H9 (cell line): ENCODE measurements around the gene PPFIA2. TPM values are rescaled to one million over a fixed set of nuclear protein-coding genes. Genes with fewer than 3 reads are reported as not detected.

Experiments
- DNase-seq: peaks from one replicate; pipeline ENCODE4 v3.0.0-alpha.2; 2017
- H2AFZ ChIP-seq: one replicate; pipeline ENCODE4 v1.6.1; 2013; ENCODE audit warnings: mild to moderate bottlenecking, low read length, control low read depth, moderate library complexity
- H2AK5ac ChIP-seq: 2 replicates; pipeline ENCODE4 v1.6.1; 2013; ENCODE audit warnings: low read length, control low read depth, mixed read lengths; ENCODE audit not compliant: insufficient read length
- H2BK120ac ChIP-seq: one replicate; pipeline ENCODE4 v1.6.1; 2013; ENCODE audit warnings: low read depth, mild to moderate bottlenecking, low read length, control low read depth, inconsistent platforms; ENCODE audit not compliant: poor library complexity, severe bottlenecking
- H2BK12ac ChIP-seq: 2 replicates; pipeline ENCODE4 v1.6.1; 2013; ENCODE audit warnings: low read length, control low read depth, mixed read lengths, low read depth; ENCODE audit not compliant: insufficient read length
- H2BK15ac ChIP-seq: 2 replicates; pipeline ENCODE4 v1.6.1; 2013; ENCODE audit warnings: low read depth, low read length, control low read depth
- H2BK20ac ChIP-seq: one replicate; pipeline ENCODE4 v1.6.1; 2013; ENCODE audit warnings: low read depth, mild to moderate bottlenecking, low read length, control low read depth, inconsistent platforms; ENCODE audit not compliant: poor library complexity, severe bottlenecking
- H2BK5ac ChIP-seq: 2 replicates; pipeline ENCODE4 v1.6.1; 2013; ENCODE audit warnings: low read length, control low read depth, mixed read lengths; ENCODE audit not compliant: insufficient read length
- H3K14ac ChIP-seq: 2 replicates; pipeline ENCODE4 v1.6.1; 2013; ENCODE audit warnings: low read length, control low read depth; ENCODE audit not compliant: insufficient read depth
- H3K18ac ChIP-seq: 2 replicates; pipeline ENCODE4 v1.6.1; 2013; ENCODE audit warnings: low read depth, mild to moderate bottlenecking, mixed read lengths, low read length, control low read depth; ENCODE audit not compliant: insufficient read length
- H3K23ac ChIP-seq: 2 replicates; pipeline ENCODE4 v1.6.1; 2013; ENCODE audit warnings: low read length, control low read depth, mixed read lengths, low read depth; ENCODE audit not compliant: insufficient read length
- H3K23me2 ChIP-seq: 2 replicates; pipeline ENCODE4 v1.6.1; 2013; ENCODE audit warnings: low read depth, mild to moderate bottlenecking, mixed read lengths, low read length, control low read depth; ENCODE audit not compliant: insufficient read length, poor library complexity, severe bottlenecking
- H3K27ac ChIP-seq: 2 replicates; pipeline ENCODE4 v1.5.1; 2013; ENCODE audit warnings: low read length, control low read depth, mixed read lengths, low read depth; ENCODE audit not compliant: insufficient read length
- H3K27me3 ChIP-seq: 2 replicates; pipeline ENCODE4 v1.6.1; 2013; ENCODE audit warnings: low read length, control low read depth, inconsistent platforms; ENCODE audit not compliant: insufficient read depth
- H3K4ac ChIP-seq: 2 replicates; pipeline ENCODE4 v1.6.1; 2013; ENCODE audit warnings: low read depth, mild to moderate bottlenecking, control low read depth, inconsistent platforms, low read length, moderate library complexity
- H3K4me1 ChIP-seq: 2 replicates; pipeline ENCODE4 v1.6.1; 2013; ENCODE audit warnings: low read length, control low read depth, inconsistent platforms; ENCODE audit not compliant: insufficient read depth
- H3K4me2 ChIP-seq: 2 replicates; pipeline ENCODE4 v1.6.1; 2013; ENCODE audit warnings: low read length, control low read depth, mixed read lengths; ENCODE audit not compliant: insufficient read length, insufficient read depth
- H3K56ac ChIP-seq: 2 replicates; pipeline ENCODE4 v1.6.1; 2013; ENCODE audit warnings: low read depth, mild to moderate bottlenecking, mixed read lengths, low read length, control low read depth; ENCODE audit not compliant: insufficient read length
- H3K79me1 ChIP-seq: 2 replicates; pipeline ENCODE4 v1.6.1; 2013; ENCODE audit warnings: low read depth, mild to moderate bottlenecking, moderate library complexity, low read length, control low read depth, inconsistent platforms; ENCODE audit not compliant: insufficient read depth, poor library complexity, severe bottlenecking
- H3K79me2 ChIP-seq: 2 replicates; pipeline ENCODE4 v1.6.1; 2013; ENCODE audit warnings: low read length, control low read depth, inconsistent platforms; ENCODE audit not compliant: insufficient read depth
- H3K9ac ChIP-seq: 2 replicates; pipeline ENCODE4 v1.6.1; 2013; ENCODE audit warnings: low read length, control low read depth, mixed read lengths; ENCODE audit not compliant: insufficient read length; ENCODE audit errors: extremely low read depth
- H3K9me3 ChIP-seq: one replicate; pipeline ENCODE4 v1.6.1; 2013; ENCODE audit warnings: low read depth, low read length, inconsistent platforms; ENCODE audit not compliant: control insufficient read depth
- H3T11ph ChIP-seq: one replicate; pipeline ENCODE4 v1.6.1; 2013; ENCODE audit warnings: mild to moderate bottlenecking, low read length, control low read depth, inconsistent platforms
- H4K20me1 ChIP-seq: one replicate; pipeline ENCODE4 v1.6.1; 2013; ENCODE audit not compliant: control insufficient read depth, insufficient read length, insufficient read depth
- H4K5ac ChIP-seq: 2 replicates; pipeline ENCODE4 v1.6.1; 2013; ENCODE audit warnings: low read depth, mild to moderate bottlenecking, mixed read lengths, low read length, control low read depth; ENCODE audit not compliant: insufficient read length
- H4K8ac ChIP-seq: replicated peaks from 2 replicates; pipeline ENCODE4 v1.6.1; 2013; ENCODE audit warnings: low read length, control low read depth, mixed read lengths, low read depth; ENCODE audit not compliant: insufficient read length
- H4K91ac ChIP-seq: 2 replicates; pipeline ENCODE4 v1.6.1; 2013; ENCODE audit warnings: low read depth, mild to moderate bottlenecking, moderate library complexity, mixed read lengths, low read length, control low read depth; ENCODE audit not compliant: insufficient read length
- H3K27ac Mint-ChIP-seq, 3 experiments: 2 replicates in 2 of 3; 3 replicates in 1 of 3; pipeline ENCODE4 v1.8.0; 2020 to 2021; ENCODE audit warnings: mixed read lengths in 3 of 3, mild to moderate bottlenecking in 1 of 3, moderate library complexity in 1 of 3
- H3K27me3 Mint-ChIP-seq: 2 replicates; pipeline ENCODE4 v1.8.0; 2021; ENCODE audit warnings: low read depth, mild to moderate bottlenecking, moderate library complexity, mixed read lengths
- H3K36me3 Mint-ChIP-seq, 3 experiments: 2 replicates in 2 of 3; 3 replicates in 1 of 3; pipeline ENCODE4 v1.8.0; 2020 to 2021; ENCODE audit warnings: low read depth in 3 of 3, mixed read lengths in 3 of 3; ENCODE audit not compliant: insufficient read depth in 1 of 3
- H3K4me1 Mint-ChIP-seq, 2 experiments: 2 replicates each; pipeline ENCODE4 v1.8.0; 2020; ENCODE audit warnings: mixed read lengths in 2 of 2
- H3K4me3 Mint-ChIP-seq, 2 experiments: 2 replicates in 1 of 2; 3 replicates in 1 of 2; pipeline ENCODE4 v1.8.0; 2020 to 2021; ENCODE audit warnings: mild to moderate bottlenecking in 2 of 2, mixed read lengths in 2 of 2, moderate library complexity in 1 of 2
- H3K9me3 Mint-ChIP-seq, 2 experiments: 2 replicates in 1 of 2; 3 replicates in 1 of 2; pipeline ENCODE4 v1.8.0; 2020; ENCODE audit warnings: mild to moderate bottlenecking in 2 of 2, mixed read lengths in 2 of 2, moderate library complexity in 1 of 2
- CTCF ChIP-seq: fragments of 200-600 bp; sonication (generic); conservative IDR thresholded peaks from 3 replicates; pipeline ENCODE4 v1.8.0; 2021; ENCODE audit warnings: antibody characterized with exemption, mild to moderate bottlenecking
- WGBS: extraction: QIAGEN DNeasy Blood & Tissue Kit; methylation state at CpG from one replicate; pipeline ENCODE4 v1.1.7; 2013; ENCODE audit warnings: missing lambda C conversion rate, low lambda C conversion rate, mixed read lengths; ENCODE audit not compliant: insufficient read length; ENCODE audit errors: extremely low coverage; 5-methylcytosine and 5-hydroxymethylcytosine counted together
- total RNA-seq: library from RNA; stranded (reverse); gene quantifications from 2 replicates; pipeline ENCODE4 v1.2.1, GENCODE V29; 2021

The PPFIA2 gene
- total RNA-seq, 1 experiment from 2014 or later: 1.3 TPM

GRCh38 chr12:81729781-81730180, 29.4 kb downstream of the PPFIA2 start:
- H3K23ac ChIP-seq: no peak overlapping the region
- WGBS: no CpG with 5 or more reads among the region's 2 CpGs
- H3K4ac ChIP-seq: no peak overlapping the region
- H3K23me2 ChIP-seq: no peaks in the 10 kb centered on the region
- H3K18ac ChIP-seq: no peak overlapping the region
- H3K4me3 Mint-ChIP-seq: no peak overlapping the region
- H3K14ac ChIP-seq: no peak overlapping the region
- peaks cover 0 to 5% of the 10 kb centered on the region in 2 experiments; a peak in 2 of 5 replicates for H3K9me3 Mint-ChIP-seq
- H3K27me3 ChIP-seq: no peaks in the 10 kb centered on the region
- no peak overlapping the region for H4K5ac ChIP-seq
- H2BK20ac ChIP-seq: no peak overlapping the region
- H3K4me1 ChIP-seq: peaks cover 4% of the 10 kb centered on the region; the same call in 1 of the 2 replicates
- no peaks in the 10 kb centered on the region for H3K79me1 ChIP-seq
- no peak overlapping the region for H4K8ac ChIP-seq
- H2BK5ac ChIP-seq: no peak overlapping the region
- H4K91ac ChIP-seq: no peak overlapping the region
- no peaks in the 10 kb centered on the region for H3K79me2 ChIP-seq
- H3K36me3 Mint-ChIP-seq: no peaks in the 10 kb centered on the region; a peak in 2 of 7 replicates
- H2BK12ac ChIP-seq: no peak overlapping the region
- H2AFZ ChIP-seq: no peak overlapping the region
- H3K27me3 Mint-ChIP-seq: no peaks in the 10 kb centered on the region
- no peak overlapping the region for H2BK15ac ChIP-seq
- H3K9ac ChIP-seq: no peak overlapping the region
- no peak overlapping the region for H2BK120ac ChIP-seq
- DNase-seq: no peak
- peaks cover 29 to 47% of the 10 kb centered on the region in 2 experiments for H3K4me1 Mint-ChIP-seq
- H2AK5ac ChIP-seq: no peak overlapping the region
- H3K9me3 ChIP-seq: no peaks in the 10 kb centered on the region
- no peak for TF ChIP-seq CTCF
- H3K56ac ChIP-seq: no peak overlapping the region
- H3K27ac ChIP-seq: no peak overlapping the region
- H3K27ac Mint-ChIP-seq: no peak overlapping the region
- no peaks in the 10 kb centered on the region for H4K20me1 ChIP-seq
- no peak overlapping the region for H3T11ph ChIP-seq
- no peak overlapping the region for H3K4me2 ChIP-seq
